Hippocampal formation (tissue), 2 donors: Measurements from ENCODE around the gene SPTBN1.

ENCODE experiments used
- DNase-seq, 2 donors: peaks; one replicate each; lab custom pipeline; 2025; lab: John Stamatoyannopoulos, UW

SPTBN1 gene

GRCh38 chr2:54434229-54434628 is 21.9 kb upstream of the SPTBN1 start:
- DNase-seq, result no peak

GRCh38 chr2:54434711-54435110 is 21.4 kb upstream of the SPTBN1 start:
- no peak for DNase-seq

GRCh38 chr2:54435325-54436226 is 20.6 kb upstream of the SPTBN1 start:
- no peak for DNase-seq

GRCh38 chr2:54437588-54437987 is 18.5 kb upstream of the SPTBN1 start:
- no peak for DNase-seq

- no peak for DNase-seq
These were observed 17.9 kb upstream of the SPTBN1 start for GRCh38 chr2:54438271-54438670.

- DNase-seq, result no peak
These were observed 16.5 kb upstream of the SPTBN1 start for GRCh38 chr2:54439582-54439981.

- no peak for DNase-seq
These were observed 16.1 kb upstream of the SPTBN1 start for GRCh38 chr2:54440050-54440449.

GRCh38 chr2:54444503-54444902 is 11.6 kb upstream of the SPTBN1 start:
- DNase-seq, result no peak

- no peak for DNase-seq
These were observed 10.0 kb upstream of the SPTBN1 start for GRCh38 chr2:54446122-54446521.

- DNase-seq, result no peak
These were observed 9.5 kb upstream of the SPTBN1 start for GRCh38 chr2:54446625-54447024.

- DNase-seq, result no peak
These were observed 1.5 kb upstream of the SPTBN1 start for GRCh38 chr2:54454548-54455130.

- DNase-seq, result peak; percentile 32 to 37
These were observed 980 bp upstream of the SPTBN1 start for GRCh38 chr2:54455131-54455562.

- DNase-seq, result no peak
These were observed 160 bp downstream of the SPTBN1 start for GRCh38 chr2:54456362-54456611.

- DNase-seq, result peak; percentile 58 to 65
These were observed 640 bp downstream of the SPTBN1 start for GRCh38 chr2:54456612-54457322.

- peak in 1 of 2 donors; percentile 51 for DNase-seq
These were observed 1.3 kb downstream of the SPTBN1 start for GRCh38 chr2:54457323-54458023.

- DNase-seq, result peak in 1 of 2 donors; percentile 9
These were observed 2.9 kb downstream of the SPTBN1 start for GRCh38 chr2:54459037-54459441.

- DNase-seq, result no peak
These were observed 5.1 kb downstream of the SPTBN1 start for GRCh38 chr2:54461261-54461660.

GRCh38 chr2:54464341-54464740 is 8.2 kb downstream of the SPTBN1 start:
- no peak for DNase-seq

GRCh38 chr2:54465143-54465542 is 9.0 kb downstream of the SPTBN1 start:
- no peak for DNase-seq

GRCh38 chr2:54466870-54467269 is 10.7 kb downstream of the SPTBN1 start:
- DNase-seq, result peak in 1 of 2 donors; percentile 14

- no peak for DNase-seq
These were observed 12.5 kb downstream of the SPTBN1 start for GRCh38 chr2:54468673-54469072.

GRCh38 chr2:54469484-54470053 is 13.4 kb downstream of the SPTBN1 start:
- DNase-seq, result no peak
